Activated T-helper 1 cell treated with anti-CD3 and anti-CD28 coated beads, Interleukin-2, amount 50 U/mL, for 16 hours (primary cell): ENCODE measurements around the gene TRIB2.
"Not testable (repeated sequence)": the region's sequence is repeated elsewhere in the genome, so short reads cannot be mapped to it uniquely, and the experiment has no call there.

Experiments used
- DNase-seq, 2 donors: peaks; one replicate each; pipeline ENCODE4 v3.0.0-alpha.2; 2020; ENCODE audit warnings: low read depth in 1 of 2, low spot score in 1 of 2

Gene TRIB2

GRCh38 chr2:12716282-12717190 lies at the start of gene TRIB2:
TSS of gene TRIB2 (plus strand) at chr2:12716936. CDS start at chr2:12718308, 1,372 bp downstream.
- DNase-seq, result peak; percentile 81 to 86

GRCh38 chr2:12669036-12669435 lies 47.7 kb upstream of the TRIB2 start:
- DNase-seq, result no peak

- DNase-seq, result no peak
Measured at GRCh38 chr2:12672711-12673315, 43.9 kb upstream of the TRIB2 start.

GRCh38 chr2:12674644-12675328 lies 42.0 kb upstream of the TRIB2 start:
- DNase-seq, result no peak

GRCh38 chr2:12675352-12675795 lies 41.4 kb upstream of the TRIB2 start:
- DNase-seq, result no peak

- DNase-seq, result no peak
Measured at GRCh38 chr2:12675801-12676200, 40.9 kb upstream of the TRIB2 start.

- no peak for DNase-seq
Measured at GRCh38 chr2:12676771-12677170, 40.0 kb upstream of the TRIB2 start.

GRCh38 chr2:12678186-12678585 lies 38.5 kb upstream of the TRIB2 start:
- DNase-seq, result no peak

GRCh38 chr2:12679550-12680072 lies 37.1 kb upstream of the TRIB2 start:
- DNase-seq, result no peak

GRCh38 chr2:12680115-12680514 lies 36.6 kb upstream of the TRIB2 start:
- not testable (repeated sequence) for DNase-seq

- no peak for DNase-seq
Measured at GRCh38 chr2:12682017-12682416, 34.7 kb upstream of the TRIB2 start.

- DNase-seq, result no peak
Measured at GRCh38 chr2:12683457-12684100, 33.2 kb upstream of the TRIB2 start.

- no peak for DNase-seq
Measured at GRCh38 chr2:12684471-12684936, 32.2 kb upstream of the TRIB2 start.

GRCh38 chr2:12685145-12685544 lies 31.6 kb upstream of the TRIB2 start:
- DNase-seq, result no peak

GRCh38 chr2:12685956-12686355 lies 30.8 kb upstream of the TRIB2 start:
- DNase-seq, result no peak

- DNase-seq, result no peak
Measured at GRCh38 chr2:12686708-12687283, 29.9 kb upstream of the TRIB2 start.

GRCh38 chr2:12688091-12688490 lies 28.6 kb upstream of the TRIB2 start:
- no peak for DNase-seq

- DNase-seq, result no peak
Measured at GRCh38 chr2:12688893-12689292, 27.8 kb upstream of the TRIB2 start.

- DNase-seq, result no peak
Measured at GRCh38 chr2:12693509-12693908, 23.2 kb upstream of the TRIB2 start.

GRCh38 chr2:12694990-12695774 lies 21.6 kb upstream of the TRIB2 start:
- no peak for DNase-seq
